HG02610 (cell line): ENCODE results near the gene EIF1.
"Not testable (repeated sequence)": the region's sequence is repeated elsewhere in the genome, so short reads cannot be mapped to it uniquely, and the experiment has no call there.

Experiments
- ATAC-seq: cut with Tn5 transposase; IDR thresholded peaks from one replicate; pipeline ENCODE4 v1.9.1; 2021; ENCODE audit warnings: mild to moderate bottlenecking, moderate library complexity; ENCODE audit not compliant: unreplicated experiment

Gene EIF1

GRCh38 chr17:41678411-41678906 is 10.2 kb upstream of the EIF1 start:
- peak; percentile 15 for ATAC-seq

- peak; percentile 70 for ATAC-seq
Measured at GRCh38 chr17:41678907-41679739, 9.6 kb upstream of the EIF1 start.

GRCh38 chr17:41679740-41680425 is 8.8 kb upstream of the EIF1 start:
- ATAC-seq: no peak

- ATAC-seq: no peak
Measured at GRCh38 chr17:41680426-41681040, 8.2 kb upstream of the EIF1 start.

- no peak for ATAC-seq
Measured at GRCh38 chr17:41681776-41682175, 6.9 kb upstream of the EIF1 start.

- no peak for ATAC-seq
Measured at GRCh38 chr17:41682631-41683030, 6.1 kb upstream of the EIF1 start.

- no peak for ATAC-seq
Measured at GRCh38 chr17:41683441-41684007, 5.2 kb upstream of the EIF1 start.

- no peak for ATAC-seq
Measured at GRCh38 chr17:41684035-41684434, 4.7 kb upstream of the EIF1 start.

- ATAC-seq: not testable (repeated sequence)
Measured at GRCh38 chr17:41685753-41686152, 2.9 kb upstream of the EIF1 start.

- ATAC-seq: no peak
Measured at GRCh38 chr17:41686281-41686680, 2.4 kb upstream of the EIF1 start.

GRCh38 chr17:41687828-41688640 is 651 bp upstream of the EIF1 start:
- no peak for ATAC-seq

- ATAC-seq: no peak
Measured at GRCh38 chr17:41689497-41690299, 1.0 kb downstream of the EIF1 start.

GRCh38 chr17:41690497-41690896 is 1.8 kb downstream of the EIF1 start:
- ATAC-seq: no peak

- ATAC-seq: no peak
Measured at GRCh38 chr17:41691031-41691777, 2.5 kb downstream of the EIF1 start.

GRCh38 chr17:41692722-41693521 is 4.2 kb downstream of the EIF1 start:
- ATAC-seq: no peak

- ATAC-seq: no peak
Measured at GRCh38 chr17:41695134-41695661, 6.5 kb downstream of the EIF1 start.

GRCh38 chr17:41695954-41696757 is 7.5 kb downstream of the EIF1 start:
- ATAC-seq: no peak
